Endothelial cell of umbilical vein (primary cell): ENCODE results near the gene PIKFYVE. TPM values are rescaled to one million over a fixed set of nuclear protein-coding genes. Genes with fewer than 3 reads are reported as not detected.

Experiments used
- BruUV-seq: library from RNA; stranded (reverse); fragments of 400-500 nt; replicated peaks from 2 replicates; lab custom pipeline; 2021; lab: Mats Ljungman, UMichigan
- CTCF ChIA-PET: fragments of 300-600, 350-600 bp; sonication (Branson Sonifier 250); formaldehyde crosslinking; loops from one replicate; lab custom pipeline; 2021; ENCODE audit warnings: antibody characterized with exemption, inconsistent platforms; lab: Charles Lee
- POLR2A ChIA-PET: fragments of 300-600, 350-600 bp; sonication (Branson Sonifier 250); formaldehyde crosslinking; loops from one replicate; lab custom pipeline; 2021; ENCODE audit warnings: antibody characterized with exemption, inconsistent platforms; lab: Charles Lee
- DNase-seq: peaks from one replicate; pipeline ENCODE4 v3.0.0-alpha.2; 2011; ENCODE audit warnings: low read depth, low spot score
- FAIRE-seq: peaks from 2 replicates; lab custom pipeline; 2011; peaks lifted over from hg19 to GRCh38; lab: Jason Lieb, UNC
- H2AFZ ChIP-seq: 2 replicates; pipeline ENCODE4 v1.6.0; 2012; ENCODE audit warnings: low read depth, low read length, control low read depth, inconsistent platforms
- H3K27ac ChIP-seq: 2 replicates; pipeline ENCODE4 v1.5.1; 2011; ENCODE audit warnings: low read depth, mild to moderate bottlenecking, control low read depth, low read length, moderate library complexity; ENCODE audit not compliant: insufficient read depth
- H3K27me3 ChIP-seq, 2 experiments: 2 replicates each; pipeline versions ENCODE4 v1.6.0 to v1.6.1; 2011; ENCODE audit warnings: low read length in 2 of 2, mixed read lengths in 1 of 2; ENCODE audit not compliant: control insufficient read depth in 2 of 2, insufficient read depth in 2 of 2
- H3K36me3 ChIP-seq, 2 experiments: 2 replicates in 1 of 2; 3 replicates in 1 of 2; pipeline ENCODE4 v1.5.1; 2011; ENCODE audit warnings: low read length in 2 of 2, mild to moderate bottlenecking in 1 of 2, moderate library complexity in 1 of 2; ENCODE audit not compliant: control insufficient read depth in 2 of 2, insufficient read depth in 2 of 2; ENCODE audit errors: extremely low read depth in 1 of 2
- H3K4me1 ChIP-seq: 3 replicates; pipeline ENCODE4 v1.5.1; 2011; ENCODE audit warnings: mild to moderate bottlenecking, low read length; ENCODE audit not compliant: control insufficient read depth, insufficient read depth; ENCODE audit errors: extremely low read depth
- H3K4me2 ChIP-seq: 2 replicates; pipeline ENCODE4 v1.6.1; 2011; ENCODE audit warnings: low read length, control low read depth, mixed read lengths; ENCODE audit not compliant: insufficient read depth
- H3K4me3 ChIP-seq, 3 experiments: fragments of 200-600 bp in 1 of 3; sonication (generic), shearing (Covaris generic) in 1 of 3; replicated peaks in 1 of 3; 2 replicates each; pipeline ENCODE4 v1.5.1; 2011 to 2016; ENCODE audit warnings: control low read depth in 3 of 3, low read length in 3 of 3, mild to moderate bottlenecking in 2 of 3, inconsistent platforms in 1 of 3, low read depth in 1 of 3, moderate library complexity in 1 of 3; ENCODE audit not compliant: insufficient read depth in 1 of 3
- H3K79me2 ChIP-seq: 2 replicates; pipeline ENCODE4 v1.6.0; 2012; ENCODE audit warnings: low read length, inconsistent platforms; ENCODE audit not compliant: control insufficient read depth, insufficient read depth
- H3K9ac ChIP-seq: replicated peaks from 2 replicates; pipeline ENCODE3; 2011; ENCODE audit warnings: low read length, control low read depth; ENCODE audit not compliant: insufficient read depth; ENCODE audit errors: extremely low read depth
- H3K9me1 ChIP-seq: replicated peaks from 3 replicates; pipeline ENCODE4 v1.6.0; 2011; ENCODE audit warnings: mild to moderate bottlenecking, low read length; ENCODE audit not compliant: control insufficient read depth, insufficient read depth; ENCODE audit errors: extremely low read depth
- H3K9me3 ChIP-seq: replicated peaks from 2 replicates; pipeline ENCODE4 v1.5.1; 2012; ENCODE audit warnings: low read length, inconsistent platforms; ENCODE audit not compliant: control insufficient read depth, insufficient read depth
- H4K20me1 ChIP-seq: replicated peaks from 2 replicates; pipeline ENCODE3; 2011; ENCODE audit warnings: mild to moderate bottlenecking, low read length; ENCODE audit not compliant: control insufficient read depth, insufficient read depth; ENCODE audit errors: extremely low read depth
- CTCF ChIP-seq, 2 donors: IDR thresholded peaks; 1 replicate in 1 of 2; 2 replicates in 1 of 2; pipeline ENCODE4 v1.5.1; 2011; ENCODE audit warnings: low read length in 2 of 2, mild to moderate bottlenecking in 2 of 2, moderate library complexity in 2 of 2, control low read depth in 1 of 2, inconsistent platforms in 1 of 2, low read depth in 1 of 2; ENCODE audit not compliant: insufficient read depth in 1 of 2; ENCODE audit errors: extremely low read depth in 1 of 2
- FOS ChIP-seq: IDR thresholded peaks from 2 replicates; pipeline ENCODE4 v1.6.1; 2011; ENCODE audit warnings: mild to moderate bottlenecking, low read length, moderate library complexity, borderline replicate concordance; ENCODE audit not compliant: insufficient read depth
- GATA2 ChIP-seq: IDR thresholded peaks from 2 replicates; pipeline ENCODE4 v1.7.0; 2011; ENCODE audit warnings: low read depth, mild to moderate bottlenecking, moderate library complexity, mixed read lengths, low read length; ENCODE audit not compliant: insufficient read length, insufficient read depth
- JUN ChIP-seq: IDR thresholded peaks from 2 replicates; pipeline ENCODE4 v1.6.1; 2011; ENCODE audit warnings: borderline replicate concordance, low read depth; ENCODE audit not compliant: insufficient read length, insufficient read depth
- MAX ChIP-seq: IDR thresholded peaks from 2 replicates; pipeline ENCODE4 v1.6.1; 2011; ENCODE audit not compliant: insufficient read depth, insufficient read length
- MYC ChIP-seq: IDR thresholded peaks from one replicate; pipeline ENCODE4 v1.6.1; 2011; ENCODE audit warnings: mild to moderate bottlenecking, low read depth, low read length
- POLR2A ChIP-seq: IDR thresholded peaks from 2 replicates; pipeline ENCODE4 v1.6.1; 2012; ENCODE audit warnings: low read depth, mild to moderate bottlenecking, control low read depth, low read length
- POLR2AphosphoS5 ChIP-seq: IDR thresholded peaks from 2 replicates; pipeline ENCODE4 v1.6.1; 2012; ENCODE audit warnings: low read depth, mild to moderate bottlenecking, control low read depth, low read length, moderate library complexity; ENCODE audit not compliant: insufficient read depth
- dilution Hi-C: fragments of 300-500 bp; cut with MboI; formaldehyde crosslinking; loops from one replicate; pipeline ENCODE4 v1.15.0; 2019; ENCODE audit warnings: low sequenced_read_pairs; ENCODE audit not compliant: extremely low pct_ligation_motif_present
- intact Hi-C: fragments of 100-400 bp; cut with micrococcal nuclease; formaldehyde crosslinking; loops from one replicate; pipeline ENCODE4 v1.10.0; 2022
- polyA plus RNA-seq, 4 experiments: library from polyadenylated mRNA; depleted of rRNA in 3 of 4; stranded (reverse) in 3 of 4; unstranded in 1 of 4; fragments of >200 nt; gene quantifications; 2 replicates each; pipeline versions ENCODE4 v1.2.1 to v1.2.3, GENCODE V29; 2011 to 2012; ENCODE audit warnings: missing spikeins in 1 of 4
- total RNA-seq: library from RNA; stranded (reverse); gene quantifications from 2 replicates; pipeline ENCODE4 v1.2.3, GENCODE V29; 2021

The PIKFYVE gene
- total and polyA plus RNA-seq, 2 donors (not counting 3 experiments of a cell fraction or from before 2014, with no cell fraction given) = 9.0 to 28.2 TPM

- H2AFZ ChIP-seq = no peak overlapping the region
- POLR2A ChIA-PET = no interaction called here
- CTCF ChIA-PET = no interaction called here
- DNase-seq = no peak
- no peak overlapping the region for H3K4me2 ChIP-seq
- no peak overlapping the region for H3K9ac ChIP-seq
- BruUV-seq = no TSS peak
- H3K36me3 ChIP-seq = no peaks in the 10 kb centered on the region
- no peaks in the 10 kb centered on the region for H3K9me3 ChIP-seq
- no peak overlapping the region for H3K4me3 ChIP-seq
- TF ChIP-seq MAX = no peak
- TF ChIP-seq MYC = no peak
- no peak for TF ChIP-seq JUN
- no peaks in the 10 kb centered on the region for H4K20me1 ChIP-seq
- FAIRE-seq = no peak
- no peaks in the 10 kb centered on the region for H3K9me1 ChIP-seq
- intact Hi-C loops = no loop called here
- H3K27me3 ChIP-seq = no peaks in the 10 kb centered on the region
- no peak overlapping the region for H3K27ac ChIP-seq
- dilution Hi-C loops = no loop called here
- no peaks in the 10 kb centered on the region for H3K79me2 ChIP-seq
- H3K4me1 ChIP-seq = no peaks in the 10 kb centered on the region
Measured at GRCh38 chr2:208369091-208369490, 103.0 kb downstream of the PIKFYVE start.

GRCh38 chr2:208370881-208371633 is 105.0 kb downstream of the PIKFYVE start:
- Histone ChIP-seq H3K9ac (no peak overlapping the region), H3K9me3 (no peaks in the 10 kb centered on the region), H3K27ac (no peak overlapping the region), H2AFZ (no peak overlapping the region), H3K79me2 (no peaks in the 10 kb centered on the region), H4K20me1 (no peaks in the 10 kb centered on the region), H3K4me1 (no peaks in the 10 kb centered on the region), H3K27me3 (no peaks in the 10 kb centered on the region), H3K36me3 (no peaks in the 10 kb centered on the region), H3K4me2 (no peak overlapping the region), H3K9me1 (no peaks in the 10 kb centered on the region), H3K4me3 (no peak overlapping the region)
- POLR2A ChIA-PET = no interaction called here
- CTCF ChIA-PET = no interaction called here
- FAIRE-seq (no peak), DNase-seq (no peak)
- dilution Hi-C loops (no loop called here), intact Hi-C loops (loop anchor here (10.0 kb wide), 1 partner anchor 196 kb away; no protein-coding TSS in a partner anchor)
- BruUV-seq = no TSS peak
- TF ChIP-seq POLR2AphosphoS5 = no peak
- no peak for TF ChIP-seq CTCF (IDR thresholded peaks at IDR 0.05; ENCODE audit: extremely low read depth in 1 of 2, insufficient read depth in 1 of 2, low read depth in 1 of 2, low read length in 2 of 2)
- TF ChIP-seq JUN = no peak
- no peak for TF ChIP-seq MYC
- TF ChIP-seq GATA2 = no peak
- TF ChIP-seq FOS = no peak
- TF ChIP-seq POLR2A = no peak
